ENCODE results near the gene ZFAND3. TPM values are rescaled to one million over a fixed set of nuclear protein-coding genes. Genes with fewer than 3 reads are reported as not detected.

Gene ZFAND3
- polyA plus RNA-seq, 1 donor (not counting 4 experiments of a cell fraction or from before 2014, with no cell fraction given): 19.6 TPM

DNA sequence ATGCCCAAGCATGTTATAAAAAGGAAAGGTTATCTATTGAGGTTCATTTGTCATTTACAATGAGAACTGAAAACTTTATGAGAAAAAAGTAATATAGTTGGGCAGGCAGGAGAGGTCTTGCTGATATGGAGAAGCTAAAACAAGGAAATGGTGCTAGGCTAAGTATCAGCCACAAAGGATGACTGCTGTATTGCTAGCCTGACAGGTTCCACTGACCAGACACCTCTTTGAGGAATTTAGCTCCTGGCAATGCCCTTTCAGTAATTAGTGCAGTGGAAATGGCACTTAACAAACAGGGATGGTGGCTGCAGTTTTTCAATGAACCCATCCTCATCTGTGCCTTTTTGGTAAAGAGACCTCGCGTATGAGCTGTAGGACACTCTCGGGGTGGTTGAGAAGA lies 284.4 kb downstream of the ZFAND3 start:
- Histone ChIP-seq H3K9ac (ENCODE audit: control insufficient read depth, extremely low read depth, insufficient read depth, low read length) (no peak overlapping the region), H3K27ac (ENCODE audit: control insufficient read depth, insufficient read depth, low read length) (no peak overlapping the region), H3K9me3 (ENCODE audit: control insufficient read depth, low read depth, low read length) (no peaks in the 10 kb centered on the region), H3K4me1 (ENCODE audit: control insufficient read depth, extremely low read depth, insufficient read depth, low read length) (peaks cover 10% of the 10 kb centered on the region), H3K36me3 (ENCODE audit: control insufficient read depth in 2 of 2, extremely low read depth in 1 of 2, insufficient read depth in 2 of 2, low read length in 2 of 2) (peaks cover 4 to 5% of the 10 kb centered on the region in 2 experiments), H3K9me1 (ENCODE audit: control insufficient read depth, extremely low read depth, insufficient read depth, low read length) (no peaks in the 10 kb centered on the region), H2AFZ (ENCODE audit: control insufficient read depth, low read length) (no peak overlapping the region), H3K27me3 (ENCODE audit: control insufficient read depth, extremely low read depth, insufficient read depth, low read length) (no peaks in the 10 kb centered on the region), H3K4me3 (ENCODE audit: control insufficient read depth in 2 of 3, extremely low read depth in 1 of 3, insufficient read depth in 2 of 3, low read depth in 1 of 3, low read length in 3 of 3) (no peak overlapping the region), H3K4me2 (ENCODE audit: control insufficient read depth, extremely low read depth, insufficient read depth, low read depth, low read length) (no peak overlapping the region), H3K79me2 (ENCODE audit: control insufficient read depth, insufficient read depth, low read length) (peaks cover 6% of the 10 kb centered on the region), H4K20me1 (ENCODE audit: control insufficient read depth, extremely low read depth, insufficient read depth, low read length) (no peaks in the 10 kb centered on the region)
- DNase-seq (ENCODE audit: low read depth, low spot score) (no peak), FAIRE-seq (peak; percentile 39)
- TF ChIP-seq, protein P1, sequence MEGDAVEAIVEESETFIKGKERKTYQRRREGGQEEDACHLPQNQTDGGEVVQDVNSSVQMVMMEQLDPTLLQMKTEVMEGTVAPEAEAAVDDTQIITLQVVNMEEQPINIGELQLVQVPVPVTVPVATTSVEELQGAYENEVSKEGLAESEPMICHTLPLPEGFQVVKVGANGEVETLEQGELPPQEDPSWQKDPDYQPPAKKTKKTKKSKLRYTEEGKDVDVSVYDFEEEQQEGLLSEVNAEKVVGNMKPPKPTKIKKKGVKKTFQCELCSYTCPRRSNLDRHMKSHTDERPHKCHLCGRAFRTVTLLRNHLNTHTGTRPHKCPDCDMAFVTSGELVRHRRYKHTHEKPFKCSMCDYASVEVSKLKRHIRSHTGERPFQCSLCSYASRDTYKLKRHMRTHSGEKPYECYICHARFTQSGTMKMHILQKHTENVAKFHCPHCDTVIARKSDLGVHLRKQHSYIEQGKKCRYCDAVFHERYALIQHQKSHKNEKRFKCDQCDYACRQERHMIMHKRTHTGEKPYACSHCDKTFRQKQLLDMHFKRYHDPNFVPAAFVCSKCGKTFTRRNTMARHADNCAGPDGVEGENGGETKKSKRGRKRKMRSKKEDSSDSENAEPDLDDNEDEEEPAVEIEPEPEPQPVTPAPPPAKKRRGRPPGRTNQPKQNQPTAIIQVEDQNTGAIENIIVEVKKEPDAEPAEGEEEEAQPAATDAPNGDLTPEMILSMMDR (optimal IDR thresholded peaks at IDR 0.05 in 1 of 3, IDR thresholded peaks at IDR 0.05 in 1 of 3, conservative IDR thresholded peaks at IDR 0.05 in 1 of 3; ENCODE audit: extremely low read depth in 1 of 3, insufficient read depth in 2 of 3, low read length in 3 of 3): no peak
- TF ChIP-seq EZH2 (IDR thresholded peaks at IDR 0.05; ENCODE audit: low read length): no peak
- dilution Hi-C loops (cut with MboI; ENCODE audit: extremely low pct_ligation_motif_present, low sequenced_read_pairs): no loop called here

DNA sequence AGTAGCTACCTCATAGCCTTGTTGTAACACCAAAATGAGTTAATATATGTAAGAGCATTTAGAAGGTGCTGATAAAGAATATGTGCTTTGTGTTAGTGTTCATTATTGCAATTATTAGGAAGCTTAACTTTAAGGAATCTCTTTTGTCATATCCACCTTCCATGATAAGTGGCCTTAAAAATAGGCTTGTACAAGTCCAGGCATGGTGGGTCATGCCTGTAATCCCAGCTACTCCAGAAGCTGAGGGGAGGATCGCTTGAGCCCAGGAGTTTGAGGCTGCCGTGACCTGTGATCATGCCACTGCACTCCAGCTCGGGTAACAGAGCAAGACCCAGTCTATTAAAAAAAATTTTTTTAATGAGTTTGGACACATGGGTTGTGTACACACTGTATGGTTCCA lies 285.5 kb downstream of the ZFAND3 start:
- H3K4me2 ChIP-seq (ENCODE audit: control insufficient read depth, extremely low read depth, insufficient read depth, low read depth, low read length): no peak overlapping the region
- no peaks in the 10 kb centered on the region for H3K27me3 ChIP-seq (ENCODE audit: control insufficient read depth, extremely low read depth, insufficient read depth, low read length)
- no peak overlapping the region for H2AFZ ChIP-seq (ENCODE audit: control insufficient read depth, low read length)
- peaks cover 6% of the 10 kb centered on the region for H3K79me2 ChIP-seq (ENCODE audit: control insufficient read depth, insufficient read depth, low read length)
- H3K9me3 ChIP-seq (ENCODE audit: control insufficient read depth, low read depth, low read length): no peaks in the 10 kb centered on the region
- H4K20me1 ChIP-seq (ENCODE audit: control insufficient read depth, extremely low read depth, insufficient read depth, low read length): no peaks in the 10 kb centered on the region
- dilution Hi-C loops (cut with MboI; ENCODE audit: extremely low pct_ligation_motif_present, low sequenced_read_pairs): no loop called here
- H3K36me3 ChIP-seq (ENCODE audit: control insufficient read depth in 2 of 2, extremely low read depth in 1 of 2, insufficient read depth in 2 of 2, low read length in 2 of 2): peaks cover 5% of the 10 kb centered on the region in 2 experiments
- no peak overlapping the region for H3K9ac ChIP-seq (ENCODE audit: control insufficient read depth, extremely low read depth, insufficient read depth, low read length)
- DNase-seq (ENCODE audit: low read depth, low spot score): no peak
- FAIRE-seq: no peak
- TF ChIP-seq, protein P1 (optimal IDR thresholded peaks at IDR 0.05 in 1 of 3, IDR thresholded peaks at IDR 0.05 in 1 of 3, conservative IDR thresholded peaks at IDR 0.05 in 1 of 3; ENCODE audit: extremely low read depth in 1 of 3, insufficient read depth in 2 of 3, low read length in 3 of 3): no peak
- no peak for TF ChIP-seq EZH2 (IDR thresholded peaks at IDR 0.05; ENCODE audit: low read length)
- no peaks in the 10 kb centered on the region for H3K9me1 ChIP-seq (ENCODE audit: control insufficient read depth, extremely low read depth, insufficient read depth, low read length)
- H3K4me3 ChIP-seq (ENCODE audit: control insufficient read depth in 2 of 3, extremely low read depth in 1 of 3, insufficient read depth in 2 of 3, low read depth in 1 of 3, low read length in 3 of 3): no peak overlapping the region
- H3K4me1 ChIP-seq (ENCODE audit: control insufficient read depth, extremely low read depth, insufficient read depth, low read length): peaks cover 10% of the 10 kb centered on the region
- no peak overlapping the region for H3K27ac ChIP-seq (ENCODE audit: control insufficient read depth, insufficient read depth, low read length)

Data from keratinocyte (primary cell).